ENCODE results near the gene TENM4.
"Not testable (repeated sequence)": the region's sequence is repeated elsewhere in the genome, so short reads cannot be mapped to it uniquely, and the experiment has no call there.

Gene TENM4

GRCh38 chr11:78638704-78639380 is 802.0 kb downstream of the TENM4 start:
- no peak for DNase-seq (ENCODE audit: low spot score)

DNA sequence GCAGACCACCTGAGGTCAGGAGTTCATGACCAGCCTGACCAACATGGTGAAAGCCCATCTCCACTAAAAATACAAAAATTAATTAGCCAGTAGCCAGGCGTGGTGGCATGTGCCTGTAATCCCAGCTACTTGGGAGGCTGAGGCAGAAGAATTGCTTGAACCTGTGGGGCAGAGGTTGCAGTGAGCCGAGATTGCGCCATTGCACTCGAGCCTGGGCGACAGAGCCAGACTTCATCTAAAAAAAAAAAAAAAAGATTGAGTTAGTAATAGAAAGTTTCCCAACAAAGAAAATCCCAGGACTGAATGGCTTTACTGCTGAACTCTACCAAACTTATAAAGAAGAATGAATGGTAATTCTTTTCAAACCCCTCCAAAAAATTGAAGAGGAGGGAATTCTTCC is 803.3 kb downstream of the TENM4 start:
- DNase-seq (ENCODE audit: low spot score) = not testable (repeated sequence)

- no peak for DNase-seq (ENCODE audit: low spot score)
Observed at GRCh38 chr11:78635814-78636506, 804.9 kb downstream of the TENM4 start.

DNA sequence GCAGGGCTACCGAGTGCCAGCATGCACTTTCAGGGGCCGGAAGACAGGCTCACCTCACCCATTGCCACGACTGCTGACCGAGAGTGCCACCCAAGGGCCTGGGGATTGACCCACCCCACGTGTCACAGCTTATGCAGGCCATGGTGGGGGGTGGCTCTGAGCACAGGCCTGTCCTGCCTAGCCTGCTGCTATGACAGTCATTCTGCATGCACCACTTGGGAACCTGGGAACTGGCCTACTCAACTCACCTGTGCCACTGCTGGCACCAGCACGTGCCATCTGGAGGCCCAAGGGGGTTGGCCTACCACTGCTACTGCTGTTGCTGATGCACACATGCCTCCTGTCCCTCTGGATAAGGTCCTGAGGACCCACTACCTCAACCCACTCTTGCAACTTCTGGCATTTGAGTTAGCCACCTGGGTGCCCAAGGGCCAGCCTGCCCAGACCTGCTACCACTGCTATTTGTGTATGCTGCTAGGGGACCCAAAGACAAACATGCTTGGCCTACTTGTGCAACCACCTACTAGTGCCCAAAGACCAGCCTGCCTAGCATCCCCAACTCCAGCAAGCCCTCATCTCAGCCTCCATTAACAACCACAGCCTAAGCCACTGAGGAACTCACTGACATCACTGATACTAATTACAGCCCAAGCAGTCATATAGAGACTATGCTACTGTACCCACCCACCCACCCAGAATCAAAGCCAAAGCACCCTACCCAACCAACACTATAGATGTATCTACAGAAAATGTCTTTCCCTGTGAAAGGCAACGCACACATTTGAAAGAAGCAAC is 807.1 kb downstream of the TENM4 start:
- DNase-seq (ENCODE audit: low spot score) = no peak

- no peak for DNase-seq (ENCODE audit: low spot score)
Observed at GRCh38 chr11:78630561-78631303, 810.1 kb downstream of the TENM4 start.

- no peak for DNase-seq (ENCODE audit: low spot score)
Observed at GRCh38 chr11:78630155-78630554, 810.7 kb downstream of the TENM4 start.

- DNase-seq (ENCODE audit: low spot score) = no peak
Observed at GRCh38 chr11:78622666-78623065, 818.2 kb downstream of the TENM4 start.

GRCh38 chr11:78620159-78620558 is 820.7 kb downstream of the TENM4 start:
- DNase-seq (ENCODE audit: low spot score) = no peak

DNA sequence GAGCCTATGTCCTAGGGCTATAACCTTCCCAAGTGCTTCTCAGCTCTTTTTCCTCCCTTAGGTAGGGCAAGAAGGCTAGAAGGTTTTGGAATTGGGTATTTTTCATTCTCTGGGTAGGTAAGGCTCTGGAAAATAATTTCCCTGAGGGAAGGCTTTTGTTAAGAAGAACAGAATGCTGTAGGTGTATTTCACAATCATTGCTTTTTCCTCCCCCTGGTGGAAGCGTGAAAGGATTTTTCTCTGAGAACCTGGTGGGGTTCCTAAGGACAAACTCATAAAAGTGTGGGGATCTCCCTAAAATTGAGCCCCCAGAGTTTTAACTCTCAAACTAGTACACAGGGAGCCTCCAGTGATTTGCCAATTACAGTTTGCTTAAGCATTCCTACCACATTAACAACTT is 825.1 kb downstream of the TENM4 start:
- no peak for DNase-seq (ENCODE audit: low spot score)

DNA sequence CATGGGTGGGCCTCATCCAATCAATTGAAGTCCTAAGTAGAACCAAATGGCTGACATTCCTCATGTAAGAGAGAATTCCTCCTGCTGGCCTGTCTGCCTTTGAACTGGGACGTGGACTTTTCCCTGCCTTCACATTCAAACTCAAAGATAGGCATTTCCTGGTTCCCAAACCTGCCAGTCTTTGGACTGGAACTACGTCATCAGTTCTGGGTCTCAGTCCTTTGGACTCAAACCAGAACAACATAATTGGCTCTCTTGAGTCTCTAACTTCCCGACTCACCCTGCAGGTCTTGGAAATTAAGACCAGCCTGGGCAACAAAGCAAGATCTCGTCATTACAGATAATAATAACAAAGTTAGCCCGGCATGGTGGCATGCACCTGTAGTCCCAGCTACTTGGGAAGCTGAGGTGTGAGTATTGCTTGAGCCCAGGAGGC is 827.4 kb downstream of the TENM4 start:
- no peak for DNase-seq (ENCODE audit: low spot score)

- no peak for DNase-seq (ENCODE audit: low spot score)
Observed at GRCh38 chr11:78612721-78613377, 828.0 kb downstream of the TENM4 start.

GRCh38 chr11:78609321-78609720 is 831.5 kb downstream of the TENM4 start:
- DNase-seq (ENCODE audit: low spot score) = not testable (repeated sequence)

DNA sequence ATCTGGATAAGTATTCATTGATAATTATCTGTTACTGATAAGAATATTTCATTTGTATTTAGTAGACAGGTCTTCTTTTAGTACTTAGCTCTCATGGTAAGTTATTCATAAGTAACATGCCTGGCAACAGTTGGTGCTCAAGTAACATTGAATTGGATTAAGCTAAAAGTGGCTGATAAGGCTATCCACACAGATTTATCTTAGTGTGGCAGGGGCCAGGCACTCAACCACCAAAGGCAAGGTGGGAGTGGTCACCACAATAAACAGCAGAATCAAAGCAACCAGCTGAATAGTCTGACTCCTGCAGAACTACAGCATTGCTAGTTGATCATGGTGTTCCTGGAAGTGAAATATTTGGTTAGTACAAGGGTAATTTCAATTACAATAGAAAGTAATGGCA is 833.1 kb downstream of the TENM4 start:
- no peak for DNase-seq (ENCODE audit: low spot score)

GRCh38 chr11:78606667-78607066 is 834.2 kb downstream of the TENM4 start:
- DNase-seq (ENCODE audit: low spot score) = no peak

- DNase-seq (ENCODE audit: low spot score) = no peak
Observed at GRCh38 chr11:78605296-78605695, 835.5 kb downstream of the TENM4 start.

- no peak for DNase-seq (ENCODE audit: low spot score)
Observed at GRCh38 chr11:78603792-78604191, 837.0 kb downstream of the TENM4 start.

Measured in cerebellar cortex (tissue), 1 donor.